Measurements from ENCODE around the gene PRKAG1. TPM values are rescaled to one million over a fixed set of nuclear protein-coding genes. Genes with fewer than 3 reads are reported as not detected.

The PRKAG1 gene
- total RNA-seq, 1 experiment from 2014 or later = 66.5 TPM

GRCh38 chr12:48986720-48987291 is 31.8 kb downstream of the PRKAG1 start:
- Histone ChIP-seq H3K4me1 (ENCODE audit: insufficient read depth, low read length) (no peaks in the 10 kb centered on the region), H3K4me2 (ENCODE audit: low read length) (no peak overlapping the region), H3F3A (ENCODE audit: low read length, unreplicated experiment) (no peaks in the 10 kb centered on the region), H3K79me2 (ENCODE audit: low read length) (no peaks in the 10 kb centered on the region), H2AFZ (ENCODE audit: low read length) (no peak overlapping the region), H4K20me1 (ENCODE audit: low read length) (no peaks in the 10 kb centered on the region), H3K9me2 (replicated peaks; ENCODE audit: low read length) (no peaks in the 10 kb centered on the region), H3K9ac (ENCODE audit: low read length) (no peak overlapping the region), H3K27me3 (ENCODE audit: low read length) (peaks cover 6% of the 10 kb centered on the region), H3K4me3 (ENCODE audit: low read length) (no peak overlapping the region), H3K36me3 (ENCODE audit: low read depth, low read length) (no peaks in the 10 kb centered on the region), H3K9me3 (ENCODE audit: low read length) (no peaks in the 10 kb centered on the region), H3K27ac (ENCODE audit: low read length) (no peak overlapping the region)
- BruUV-seq (replicated peaks) = no TSS peak
- POLR2A ChIA-PET (ENCODE audit: unreplicated experiment) = no interaction called here
- CTCF ChIA-PET = interaction anchor here (0.6 kb wide), 1 partner anchor 18 kb away, joined by 3 read pairs; no protein-coding TSS in a partner anchor
- ATAC-seq (no peak), DNase-seq (no peak)
- intact Hi-C loops (cut with micrococcal nuclease) = no loop called here
- TF ChIP-seq EZH2 (IDR thresholded peaks at IDR 0.05; ENCODE audit: low read length, unreplicated experiment) (no peak), CTCF (conservative IDR thresholded peaks at IDR 0.05; ENCODE audit: low read depth, low read length) (no peak), EZH2phosphoT487 (IDR thresholded peaks at IDR 0.05; ENCODE audit: borderline replicate concordance, low read length) (no peak)

GRCh38 chr12:48985901-48986300 is 32.7 kb downstream of the PRKAG1 start:
- intact Hi-C loops (cut with micrococcal nuclease) = no loop called here
- Histone ChIP-seq H4K20me1 (ENCODE audit: low read length) (no peaks in the 10 kb centered on the region), H3K9me3 (ENCODE audit: low read length) (no peaks in the 10 kb centered on the region), H2AFZ (ENCODE audit: low read length) (no peak overlapping the region), H3F3A (ENCODE audit: low read length, unreplicated experiment) (no peaks in the 10 kb centered on the region), H3K36me3 (ENCODE audit: low read depth, low read length) (no peaks in the 10 kb centered on the region), H3K4me2 (ENCODE audit: low read length) (no peak overlapping the region), H3K9me2 (replicated peaks; ENCODE audit: low read length) (no peaks in the 10 kb centered on the region), H3K9ac (ENCODE audit: low read length) (no peak overlapping the region), H3K27me3 (ENCODE audit: low read length) (peaks cover 15% of the 10 kb centered on the region), H3K27ac (ENCODE audit: low read length) (no peak overlapping the region), H3K4me1 (ENCODE audit: insufficient read depth, low read length) (no peaks in the 10 kb centered on the region), H3K79me2 (ENCODE audit: low read length) (no peaks in the 10 kb centered on the region), H3K4me3 (ENCODE audit: low read length) (no peak overlapping the region)
- ChIA-PET POLR2A (ENCODE audit: unreplicated experiment) (no interaction called here), CTCF (no interaction called here)
- DNase-seq = no peak
- ATAC-seq = no peak
- TF ChIP-seq CTCF (conservative IDR thresholded peaks at IDR 0.05; ENCODE audit: low read depth, low read length) (no peak), EZH2 (IDR thresholded peaks at IDR 0.05; ENCODE audit: low read length, unreplicated experiment) (no peak), EZH2phosphoT487 (IDR thresholded peaks at IDR 0.05; ENCODE audit: borderline replicate concordance, low read length) (no peak)
- BruUV-seq (replicated peaks) = no TSS peak

- intact Hi-C loops (cut with micrococcal nuclease) = no loop called here
- Histone ChIP-seq H3F3A (ENCODE audit: low read length, unreplicated experiment) (no peaks in the 10 kb centered on the region), H3K27me3 (ENCODE audit: low read length) (peaks cover 19% of the 10 kb centered on the region), H3K4me3 (ENCODE audit: low read length) (no peak overlapping the region), H3K9ac (ENCODE audit: low read length) (no peak overlapping the region), H2AFZ (ENCODE audit: low read length) (no peak overlapping the region), H3K36me3 (ENCODE audit: low read depth, low read length) (no peaks in the 10 kb centered on the region), H3K9me3 (ENCODE audit: low read length) (no peaks in the 10 kb centered on the region), H3K4me1 (ENCODE audit: insufficient read depth, low read length) (peaks cover 1% of the 10 kb centered on the region; the same call in 1 of the 2 replicates), H3K79me2 (ENCODE audit: low read length) (no peaks in the 10 kb centered on the region), H3K9me2 (replicated peaks; ENCODE audit: low read length) (no peaks in the 10 kb centered on the region), H4K20me1 (ENCODE audit: low read length) (no peaks in the 10 kb centered on the region), H3K27ac (ENCODE audit: low read length) (no peak overlapping the region), H3K4me2 (ENCODE audit: low read length) (no peak overlapping the region)
- TF ChIP-seq EZH2 (IDR thresholded peaks at IDR 0.05; ENCODE audit: low read length, unreplicated experiment) (no peak), CTCF (conservative IDR thresholded peaks at IDR 0.05; ENCODE audit: low read depth, low read length) (no peak), EZH2phosphoT487 (IDR thresholded peaks at IDR 0.05; ENCODE audit: borderline replicate concordance, low read length) (no peak)
- ChIA-PET CTCF (no interaction called here), POLR2A (ENCODE audit: unreplicated experiment) (no interaction called here)
- no peak for DNase-seq
- ATAC-seq = no peak
- BruUV-seq (replicated peaks) = no TSS peak
Observed at GRCh38 chr12:48985475-48985897, 33.1 kb downstream of the PRKAG1 start.
